ENCODE measurements around the gene HEPACAM2.

The HEPACAM2 gene

DNA sequence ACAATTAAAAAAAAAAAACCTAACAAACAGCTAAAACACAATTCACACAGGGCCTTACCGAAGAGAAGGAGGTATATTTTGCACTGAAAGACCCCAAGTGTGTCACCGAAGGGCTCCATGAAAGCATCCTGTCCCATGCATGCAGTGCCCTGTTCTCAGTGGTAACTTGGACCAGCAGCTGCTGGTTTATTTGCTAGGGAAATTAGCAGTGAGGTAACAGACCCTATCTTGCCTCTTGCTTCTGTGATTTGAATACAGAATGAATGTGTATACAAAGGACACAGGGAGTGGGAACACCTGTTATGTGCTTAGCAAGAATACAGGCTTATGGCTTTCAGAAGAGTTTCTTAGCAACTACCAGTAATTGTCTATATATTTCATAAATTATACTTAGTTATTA lies at the start of gene HEPACAM2:
Gene HEPACAM2 (minus strand): TSS at position 160 of the 400 bp plus-strand sequence.
- no peak for DNase-seq

- no peak for DNase-seq
Measured at GRCh38 chr7:93265220-93265619, 39.0 kb upstream of the HEPACAM2 start.

DNA sequence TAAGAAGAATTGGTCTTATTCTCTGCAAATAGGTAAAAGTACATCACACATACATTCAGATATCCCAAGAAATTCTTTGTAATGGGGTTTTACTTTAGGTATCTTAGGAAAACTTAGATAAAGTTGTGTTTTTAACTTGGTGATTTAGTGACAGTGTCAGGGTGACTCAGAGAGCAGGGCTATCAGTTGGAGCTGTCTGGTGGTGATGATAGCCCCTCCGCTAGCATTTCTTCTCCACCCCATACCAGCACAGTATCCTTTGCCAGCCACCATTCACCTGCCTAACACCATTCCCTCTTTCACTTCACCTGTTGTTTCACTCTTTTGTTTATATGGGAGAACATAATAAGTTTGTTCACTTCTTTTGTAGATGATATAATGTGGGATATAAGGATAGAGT lies 36.3 kb upstream of the HEPACAM2 start:
- DNase-seq: no peak

GRCh38 chr7:93258661-93259060 lies 32.4 kb upstream of the HEPACAM2 start:
- DNase-seq: no peak

GRCh38 chr7:93249491-93250148 lies 23.4 kb upstream of the HEPACAM2 start:
- no peak for DNase-seq

GRCh38 chr7:93245525-93246432 lies 19.5 kb upstream of the HEPACAM2 start:
- no peak for DNase-seq

- DNase-seq: no peak
Measured at GRCh38 chr7:93242106-93242505, 15.8 kb upstream of the HEPACAM2 start.

- DNase-seq: no peak
Measured at GRCh38 chr7:93239824-93240223, 13.6 kb upstream of the HEPACAM2 start.

- no peak for DNase-seq
Measured at GRCh38 chr7:93238748-93239147, 12.5 kb upstream of the HEPACAM2 start.

DNA sequence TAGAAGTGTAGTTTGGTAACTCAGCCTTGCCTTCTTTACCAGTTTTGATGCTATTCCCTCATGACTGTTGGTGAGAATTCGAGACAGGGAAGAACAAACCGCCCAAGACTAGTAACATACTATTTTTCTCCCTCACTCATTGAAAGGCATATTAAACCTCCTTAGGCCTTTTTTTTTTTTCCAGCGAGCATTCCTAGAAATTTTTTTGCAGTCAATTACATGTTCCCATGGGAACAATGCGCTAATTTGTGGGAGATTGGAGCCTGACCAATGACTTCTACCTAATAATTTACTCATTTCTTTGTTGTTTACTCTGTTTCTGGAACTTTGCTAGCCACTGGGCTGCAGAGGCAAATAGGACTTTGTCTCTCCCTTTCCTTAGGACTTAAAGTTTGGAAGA lies 11.9 kb upstream of the HEPACAM2 start:
- no peak for DNase-seq

DNA sequence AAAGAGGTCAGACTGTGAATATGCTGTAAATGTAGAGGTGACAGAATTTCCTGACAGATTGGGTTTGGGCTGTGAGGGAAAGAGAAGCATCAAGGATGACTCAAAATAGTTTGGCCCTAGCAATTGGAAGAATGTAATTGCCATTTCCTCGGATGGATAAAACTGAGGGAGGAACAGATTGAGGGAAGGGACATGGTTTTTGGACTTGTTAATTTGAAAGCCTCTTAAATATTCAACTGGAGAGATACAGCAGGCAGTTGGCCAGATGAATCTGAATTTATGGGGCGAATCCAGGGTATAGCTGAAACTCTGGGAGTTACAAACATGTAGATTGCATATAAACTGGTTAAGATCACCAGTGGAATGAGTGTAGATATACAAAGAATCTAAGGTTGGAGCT lies 9.3 kb upstream of the HEPACAM2 start:
- no peak for DNase-seq

DNA sequence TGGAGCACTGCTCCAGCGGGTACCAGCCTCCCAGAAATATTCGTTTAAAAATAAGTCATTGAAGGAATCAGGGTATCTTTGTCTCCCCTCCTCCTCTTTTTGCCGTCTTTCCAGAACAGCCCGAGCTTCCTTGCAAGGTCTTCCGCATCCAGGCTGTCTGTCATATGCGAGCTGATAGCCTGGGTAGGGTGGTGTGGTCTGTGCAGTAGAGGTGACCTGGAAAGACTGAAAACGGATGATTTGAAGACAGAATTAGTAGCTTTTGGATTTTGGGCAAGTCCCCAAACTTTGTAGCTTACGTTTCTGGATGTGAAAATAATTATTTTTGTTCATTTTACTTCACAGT lies 6.4 kb upstream of the HEPACAM2 start:
- no peak for DNase-seq

- DNase-seq: peak; percentile 88
Measured at GRCh38 chr7:93231799-93232672, 5.8 kb upstream of the HEPACAM2 start, which contains the start of gene VPS50. Gene VPS50 (plus strand): TSS chr7:93232366. CDS start chr7:93232468, 102 bp downstream.

GRCh38 chr7:93231259-93231658 lies 5.0 kb upstream of the HEPACAM2 start:
- DNase-seq: no peak

GRCh38 chr7:93228302-93228701 lies 2.0 kb upstream of the HEPACAM2 start:
- DNase-seq: no peak

- no peak for DNase-seq
Measured at GRCh38 chr7:93219868-93220267, 6.4 kb downstream of the HEPACAM2 start.

GRCh38 chr7:93218997-93219827 lies 7.1 kb downstream of the HEPACAM2 start:
- DNase-seq: no peak

DNA sequence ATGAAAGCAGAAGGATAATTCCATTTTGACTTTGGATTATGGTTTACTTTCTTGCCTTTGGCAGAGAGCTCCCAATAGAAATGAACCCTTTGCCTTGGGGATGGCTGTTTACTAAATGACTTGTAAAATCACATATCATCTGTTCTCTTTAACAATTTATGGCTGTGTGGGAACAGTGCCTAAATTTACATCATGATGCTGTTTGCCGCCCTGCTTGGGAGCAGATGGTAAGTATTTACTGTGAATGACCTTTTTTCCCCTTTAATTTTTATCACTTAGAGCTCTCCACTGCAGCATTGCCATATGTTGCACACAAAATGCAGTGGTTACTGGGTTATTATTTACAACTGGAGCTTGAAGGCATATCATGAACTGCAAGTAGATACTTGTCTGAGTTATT lies 13.4 kb downstream of the HEPACAM2 start:
- no peak for DNase-seq

DNA sequence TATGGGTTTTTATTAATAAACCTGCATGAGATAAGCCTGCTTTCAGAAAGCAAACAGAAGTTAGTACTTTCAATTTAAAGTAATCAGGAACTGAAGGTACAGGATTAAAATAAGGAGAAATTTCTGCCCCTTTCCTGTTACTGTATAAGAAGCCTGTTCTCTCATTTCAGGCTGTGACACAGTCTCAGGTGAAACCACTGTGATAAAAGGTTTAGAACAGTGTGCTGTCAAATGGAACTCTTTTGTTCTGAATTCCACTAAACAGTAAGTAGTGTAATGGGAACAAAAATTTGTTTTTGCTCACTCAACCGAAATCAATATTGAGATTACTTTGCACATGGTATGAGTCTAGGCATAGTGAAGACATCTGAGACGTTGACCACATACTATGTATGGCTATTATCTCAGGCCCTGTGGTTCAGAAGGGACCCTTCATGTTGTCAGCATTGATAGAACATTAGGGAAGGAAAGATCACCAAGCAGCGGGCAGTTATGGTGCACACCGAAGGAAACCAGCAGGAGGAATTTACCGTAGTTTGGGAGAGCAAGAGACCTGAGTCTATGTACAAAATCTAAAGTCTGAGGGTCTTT lies 14.9 kb downstream of the HEPACAM2 start:
- no peak for DNase-seq

- no peak for DNase-seq
Measured at GRCh38 chr7:93205046-93205445, 21.2 kb downstream of the HEPACAM2 start.

DNA sequence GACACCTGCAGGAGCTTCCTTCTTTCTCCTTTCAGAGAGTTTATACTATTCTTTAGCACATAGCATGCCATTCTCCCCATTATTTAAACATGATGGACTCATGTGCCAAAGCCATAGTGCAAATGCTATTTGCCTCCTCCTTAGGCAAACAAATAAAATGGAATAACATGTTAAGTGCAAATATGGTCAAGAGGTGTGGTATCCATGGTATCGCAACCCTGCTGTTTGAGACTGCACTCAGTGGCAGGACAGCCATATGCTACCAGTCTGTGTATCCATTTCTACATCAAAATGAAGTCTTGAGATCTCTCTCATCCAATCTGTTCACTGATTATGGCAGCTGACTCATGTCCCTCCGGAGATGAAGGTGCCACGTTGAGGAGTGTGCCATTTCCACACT lies 22.8 kb downstream of the HEPACAM2 start:
- DNase-seq: no peak

Data from activated T-cell treated with anti-CD3 and anti-CD28 coated beads for 4 hours (primary cell).